ENCODE measurements around the gene OSR1. TPM values are rescaled to one million over a fixed set of nuclear protein-coding genes. Genes with fewer than 3 reads are reported as not detected.
"Not testable (repeated sequence)": the region's sequence is repeated elsewhere in the genome, so short reads cannot be mapped to it uniquely, and the experiment has no call there.

The OSR1 gene
- total RNA-seq, 1 experiment from 2014 or later: 2.2 TPM

- DNase-seq (ENCODE audit: low read depth in 1 of 2, low spot score in 2 of 2): no peak
- no peaks in the 10 kb centered on the region for H3K9me3 ChIP-seq (replicated peaks)
- H3K27ac ChIP-seq: no peak overlapping the region
- H3K27me3 ChIP-seq (replicated peaks): no peaks in the 10 kb centered on the region
- H3K4me1 ChIP-seq (replicated peaks): no peaks in the 10 kb centered on the region
- H3K4me3 ChIP-seq: no peak overlapping the region
- no peaks in the 10 kb centered on the region; the same call in 1 of the 2 replicates for H3K36me3 ChIP-seq
Measured at GRCh38 chr2:19336781-19337180, 21.6 kb downstream of the OSR1 start.

GRCh38 chr2:19332503-19332902, 25.9 kb downstream of the OSR1 start:
- H3K9me3 ChIP-seq (replicated peaks): no peaks in the 10 kb centered on the region
- H3K27ac ChIP-seq: no peak overlapping the region
- H3K36me3 ChIP-seq: no peaks in the 10 kb centered on the region; the same call in 1 of the 2 replicates
- no peak for DNase-seq (ENCODE audit: low read depth in 1 of 2, low spot score in 2 of 2)
- H3K27me3 ChIP-seq (replicated peaks): no peaks in the 10 kb centered on the region
- no peak overlapping the region for H3K4me3 ChIP-seq
- H3K4me1 ChIP-seq (replicated peaks): no peaks in the 10 kb centered on the region

DNA sequence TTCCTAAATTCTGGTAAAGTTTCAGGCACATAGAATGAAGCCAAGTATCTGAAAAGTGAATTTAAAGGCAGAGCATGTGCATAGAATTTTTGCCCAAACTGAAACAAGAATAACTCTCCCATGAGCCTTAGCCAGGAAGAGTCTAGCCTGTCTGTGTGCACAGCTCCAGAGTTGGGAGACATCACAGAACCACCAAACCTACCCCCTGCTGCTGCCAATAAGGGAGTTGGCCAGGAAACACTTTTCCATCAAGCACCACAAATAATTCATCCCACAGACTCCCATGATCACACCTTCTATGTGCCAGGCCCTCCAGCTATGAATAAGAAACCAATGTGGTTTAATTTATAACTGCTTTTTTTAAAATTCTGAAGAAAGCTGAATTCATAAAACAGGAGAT, 27.0 kb downstream of the OSR1 start:
- DNase-seq (ENCODE audit: low read depth in 1 of 2, low spot score in 2 of 2): no peak
- Histone ChIP-seq H3K4me1 (replicated peaks) (no peaks in the 10 kb centered on the region), H3K27me3 (replicated peaks) (no peaks in the 10 kb centered on the region), H3K9me3 (replicated peaks) (no peaks in the 10 kb centered on the region), H3K27ac (no peak overlapping the region), H3K36me3 (no peaks in the 10 kb centered on the region; the same call in 1 of the 2 replicates), H3K4me3 (no peak overlapping the region)

- DNase-seq (ENCODE audit: low read depth in 1 of 2, low spot score in 2 of 2): no peak
- Histone ChIP-seq H3K27me3 (replicated peaks) (no peaks in the 10 kb centered on the region), H3K27ac (no peak overlapping the region), H3K4me3 (no peak overlapping the region), H3K9me3 (replicated peaks) (no peaks in the 10 kb centered on the region), H3K36me3 (no peaks in the 10 kb centered on the region; the same call in 1 of the 2 replicates), H3K4me1 (replicated peaks) (no peaks in the 10 kb centered on the region)
Measured at GRCh38 chr2:19330436-19330835, 28.0 kb downstream of the OSR1 start.

- Histone ChIP-seq H3K4me3 (no peak overlapping the region), H3K4me1 (replicated peaks) (no peaks in the 10 kb centered on the region), H3K9me3 (replicated peaks) (no peaks in the 10 kb centered on the region), H3K27ac (no peak overlapping the region), H3K36me3 (no peaks in the 10 kb centered on the region; the same call in 1 of the 2 replicates), H3K27me3 (replicated peaks) (no peaks in the 10 kb centered on the region)
- DNase-seq (ENCODE audit: low read depth in 1 of 2, low spot score in 2 of 2): no peak
Measured at GRCh38 chr2:19329445-19329844, 29.0 kb downstream of the OSR1 start.

GRCh38 chr2:19327496-19327895, 30.9 kb downstream of the OSR1 start:
- Histone ChIP-seq H3K36me3 (no peaks in the 10 kb centered on the region), H3K27me3 (replicated peaks) (no peaks in the 10 kb centered on the region), H3K4me3 (no peak overlapping the region), H3K27ac (no peak overlapping the region), H3K4me1 (replicated peaks) (no peaks in the 10 kb centered on the region), H3K9me3 (replicated peaks) (no peaks in the 10 kb centered on the region)
- no peak for DNase-seq (ENCODE audit: low read depth in 1 of 2, low spot score in 2 of 2)

DNA sequence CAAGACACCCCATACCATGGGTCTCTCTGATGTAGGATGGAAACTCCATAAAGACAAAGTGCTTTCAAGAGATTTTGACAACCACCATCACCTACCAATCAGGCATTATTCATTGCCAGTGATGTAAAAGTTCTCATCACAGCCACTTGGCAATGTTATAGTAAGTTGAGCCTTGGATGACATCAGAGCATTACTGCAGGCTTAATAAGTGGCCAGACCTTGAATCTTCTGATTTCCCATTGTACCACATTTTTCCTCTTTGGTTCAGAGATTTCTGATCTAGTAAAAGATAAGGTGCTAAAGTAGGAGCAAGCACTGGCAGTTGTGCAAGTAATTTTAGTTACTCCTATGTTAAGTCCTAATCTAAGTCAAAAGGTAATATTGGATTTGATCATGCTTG, 36.5 kb downstream of the OSR1 start:
- Histone ChIP-seq H3K36me3 (no peaks in the 10 kb centered on the region), H3K4me3 (no peak overlapping the region), H3K4me1 (replicated peaks) (no peaks in the 10 kb centered on the region), H3K27ac (no peak overlapping the region), H3K9me3 (replicated peaks) (no peaks in the 10 kb centered on the region), H3K27me3 (replicated peaks) (no peaks in the 10 kb centered on the region)
- DNase-seq (ENCODE audit: low read depth in 1 of 2, low spot score in 2 of 2): no peak

- DNase-seq (ENCODE audit: low read depth in 1 of 2, low spot score in 2 of 2): no peak
Measured at GRCh38 chr2:19320813-19321212, 37.6 kb downstream of the OSR1 start.

GRCh38 chr2:19319698-19320097, 38.7 kb downstream of the OSR1 start:
- Histone ChIP-seq H3K27me3 (replicated peaks) (no peaks in the 10 kb centered on the region), H3K4me3 (no peak overlapping the region), H3K9me3 (replicated peaks) (no peaks in the 10 kb centered on the region), H3K27ac (no peak overlapping the region), H3K4me1 (replicated peaks) (no peaks in the 10 kb centered on the region), H3K36me3 (no peaks in the 10 kb centered on the region)
- DNase-seq (ENCODE audit: low read depth in 1 of 2, low spot score in 2 of 2): no peak

More at GRCh38 chr2:19320813-19321212, 37.6 kb downstream of the OSR1 start:
- H3K36me3 ChIP-seq: no peaks in the 10 kb centered on the region
- no peaks in the 10 kb centered on the region for H3K27me3 ChIP-seq (replicated peaks)
- no peak overlapping the region for H3K27ac ChIP-seq
- no peaks in the 10 kb centered on the region for H3K9me3 ChIP-seq (replicated peaks)
- no peaks in the 10 kb centered on the region for H3K4me1 ChIP-seq (replicated peaks)
- H3K4me3 ChIP-seq: no peak overlapping the region

GRCh38 chr2:19319064-19319463, 39.4 kb downstream of the OSR1 start:
- no peaks in the 10 kb centered on the region for H3K9me3 ChIP-seq (replicated peaks)
- H3K27ac ChIP-seq: no peak overlapping the region
- H3K4me3 ChIP-seq: no peak overlapping the region
- DNase-seq (ENCODE audit: low read depth in 1 of 2, low spot score in 2 of 2): no peak
- no peaks in the 10 kb centered on the region for H3K4me1 ChIP-seq (replicated peaks)
- no peaks in the 10 kb centered on the region for H3K27me3 ChIP-seq (replicated peaks)
- H3K36me3 ChIP-seq: no peaks in the 10 kb centered on the region

GRCh38 chr2:19313553-19313952, 44.9 kb downstream of the OSR1 start:
- no peak overlapping the region for H3K4me3 ChIP-seq
- no peak overlapping the region for H3K27ac ChIP-seq
- H3K36me3 ChIP-seq: no peaks in the 10 kb centered on the region
- no peak for DNase-seq (ENCODE audit: low read depth in 1 of 2, low spot score in 2 of 2)
- no peaks in the 10 kb centered on the region for H3K4me1 ChIP-seq (replicated peaks)
- H3K9me3 ChIP-seq (replicated peaks): no peaks in the 10 kb centered on the region
- no peaks in the 10 kb centered on the region for H3K27me3 ChIP-seq (replicated peaks)

- no peak for DNase-seq (ENCODE audit: low read depth in 1 of 2, low spot score in 2 of 2)
- no peaks in the 10 kb centered on the region for H3K36me3 ChIP-seq
- no peak overlapping the region for H3K27ac ChIP-seq
- no peaks in the 10 kb centered on the region for H3K27me3 ChIP-seq (replicated peaks)
- H3K9me3 ChIP-seq (replicated peaks): no peaks in the 10 kb centered on the region
- no peak overlapping the region for H3K4me3 ChIP-seq
- H3K4me1 ChIP-seq (replicated peaks): no peaks in the 10 kb centered on the region
Measured at GRCh38 chr2:19312949-19313348, 45.5 kb downstream of the OSR1 start.

DNA sequence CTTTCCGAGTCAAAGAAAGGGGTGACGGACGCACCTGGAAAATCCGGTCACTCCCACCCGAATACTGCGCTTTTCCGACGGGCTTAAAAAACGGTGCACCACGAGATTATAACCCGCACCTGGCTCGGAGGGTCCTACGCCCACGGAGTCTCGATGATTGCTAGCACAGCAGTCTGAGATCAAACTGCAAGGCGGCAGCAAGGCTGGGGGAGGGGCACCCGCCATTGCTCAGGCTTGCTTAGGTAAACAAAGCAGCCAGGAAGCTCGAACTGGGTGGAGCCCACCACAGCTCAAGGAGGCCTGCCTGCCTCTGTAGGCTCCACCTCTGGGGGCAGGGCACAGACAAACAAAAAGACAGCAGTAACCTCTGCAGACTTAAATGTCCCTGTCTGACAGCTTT, 52.4 kb downstream of the OSR1 start:
- H3K4me3 ChIP-seq; H3K27me3 ChIP-seq (replicated peaks); H3K4me1 ChIP-seq (replicated peaks); DNase-seq (ENCODE audit: low read depth in 1 of 2, low spot score in 2 of 2); H3K27ac ChIP-seq; H3K36me3 ChIP-seq; H3K9me3 ChIP-seq (replicated peaks): not testable (repeated sequence)

- H3K9me3 ChIP-seq (replicated peaks); H3K36me3 ChIP-seq; DNase-seq (ENCODE audit: low read depth in 1 of 2, low spot score in 2 of 2); H3K27me3 ChIP-seq (replicated peaks); H3K27ac ChIP-seq; H3K4me3 ChIP-seq; H3K4me1 ChIP-seq (replicated peaks): not testable (repeated sequence)
Measured at GRCh38 chr2:19305400-19306055, 52.9 kb downstream of the OSR1 start.

DNA sequence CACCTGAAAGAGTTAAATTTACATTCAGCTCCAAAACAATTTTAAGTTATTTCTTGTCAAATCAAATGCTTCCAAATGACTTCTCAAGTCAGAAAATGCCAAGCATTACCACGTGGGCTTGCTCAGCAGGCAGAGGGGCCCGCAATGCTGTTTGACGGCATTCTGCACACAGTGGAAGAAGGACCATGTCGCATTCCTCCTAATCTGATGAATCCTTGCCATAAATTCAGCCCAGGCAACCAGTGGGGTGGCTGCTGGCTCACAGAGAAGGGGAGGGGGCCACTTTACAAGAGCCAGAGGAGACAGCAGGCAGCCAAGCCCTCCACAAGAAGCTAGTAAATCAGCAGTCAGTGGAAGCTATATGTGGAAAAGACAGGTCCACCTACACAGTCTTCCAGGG, 56.7 kb downstream of the OSR1 start:
- H3K36me3 ChIP-seq: no peaks in the 10 kb centered on the region
- H3K4me3 ChIP-seq: no peak overlapping the region
- DNase-seq (ENCODE audit: low read depth in 1 of 2, low spot score in 2 of 2): no peak
- no peaks in the 10 kb centered on the region for H3K27me3 ChIP-seq (replicated peaks)
- no peaks in the 10 kb centered on the region for H3K9me3 ChIP-seq (replicated peaks)
- H3K27ac ChIP-seq: no peak overlapping the region
- no peaks in the 10 kb centered on the region for H3K4me1 ChIP-seq (replicated peaks)

Data from SJSA1 (cell line).